OCI-LY3 (cell line): ENCODE results near the gene BRICD5.

Experiments
- CTCF ChIP-seq: fragments of 200-600, 300-600 bp; sonication (generic); IDR thresholded peaks from 2 replicates; pipeline ENCODE4 v1.5.1; 2014; ENCODE audit warnings: antibody characterized with exemption, low read length, low read depth
- EZH2phosphoT487 ChIP-seq: fragments of 200-600 bp; shearing (Covaris generic); IDR thresholded peaks from 2 replicates; pipeline ENCODE4 v1.6.1; 2018; ENCODE audit warnings: antibody characterized with exemption, mixed run types, low read depth

- TF ChIP-seq CTCF (no peak), EZH2phosphoT487 (no peak)
Observed at GRCh38 chr16:2162676-2163118, 48.0 kb downstream of the BRICD5 start.
